GM12878 (cell line): ENCODE data around the gene FAM53B. TPM values are rescaled to one million over a fixed set of nuclear protein-coding genes. Genes with fewer than 3 reads are reported as not detected.

Experiments
- ATAC-seq: fragments of 200-7000 bp; cut with Tn5 transposase; 3 replicates; pipeline ENCODE4 v1.9.1; 2020; ENCODE audit warnings: mild to moderate bottlenecking, moderate library complexity
- BruUV-seq: library from RNA; stranded (reverse); fragments of 400-500 nt; replicated peaks from 2 replicates; lab custom pipeline; 2021; lab: Mats Ljungman, UMichigan
- CTCF ChIA-PET: fragments of 300-600 bp; sonication (Branson Sonifier 250); formaldehyde crosslinking; extraction: SDS; loops from one replicate; lab custom pipeline; 2021; ENCODE audit warnings: inconsistent platforms; lab: Yijun Ruan, JAX
- POLR2A ChIA-PET: fragments of 350-600 bp; formaldehyde crosslinking; extraction: SDS; loops from one replicate; lab custom pipeline; 2021; ENCODE audit warnings: inconsistent platforms; lab: Charles Lee
- RAD21 ChIA-PET: fragments of 300-600 bp; sonication (Branson Sonifier 250); formaldehyde crosslinking; loops from one replicate; lab custom pipeline; 2023; ENCODE audit warnings: antibody characterized with exemption; ENCODE audit not compliant: unreplicated experiment; lab: Charles Lee
- SMC1A ChIA-PET: fragments of 300-600 bp; sonication (Branson Sonifier 250); formaldehyde crosslinking; loops from one replicate; lab custom pipeline; 2023; ENCODE audit not compliant: unreplicated experiment, uncharacterized antibody; lab: Charles Lee
- DNase-seq: peaks from one replicate; pipeline ENCODE4 v3.0.0-alpha.2; 2011; ENCODE audit warnings: low read depth, low spot score
- FAIRE-seq: peaks from 3 replicates; lab custom pipeline; 2011; peaks lifted over from hg19 to GRCh38; lab: Jason Lieb, UNC
- H2AFZ ChIP-seq: 2 replicates; pipeline ENCODE4 v1.6.0; 2011; ENCODE audit warnings: low read depth, low read length, control low read depth; ENCODE audit not compliant: control insufficient read depth
- H3K27ac ChIP-seq: 2 replicates; pipeline ENCODE4 v1.5.1; 2011; ENCODE audit warnings: control low read depth; ENCODE audit not compliant: control insufficient read depth, insufficient read depth
- H3K27me3 ChIP-seq, 2 experiments: replicated peaks in 1 of 2; 2 replicates each; pipeline versions ENCODE4 v1.6.0 to v1.6.1; 2011; ENCODE audit warnings: low read length in 1 of 2; ENCODE audit not compliant: control insufficient read depth in 2 of 2, insufficient read depth in 2 of 2
- H3K36me3 ChIP-seq, 2 experiments: 2 replicates each; pipeline ENCODE4 v1.5.1; 2011; ENCODE audit warnings: low read length in 1 of 2; ENCODE audit not compliant: control insufficient read depth in 2 of 2, insufficient read depth in 2 of 2
- H3K4me1 ChIP-seq: 2 replicates; pipeline ENCODE4 v1.6.1; 2011; ENCODE audit warnings: mild to moderate bottlenecking, low read length, moderate library complexity, mixed read lengths; ENCODE audit not compliant: control insufficient read depth, insufficient read depth
- H3K4me2 ChIP-seq: 2 replicates; pipeline ENCODE4 v1.6.0; 2011; ENCODE audit warnings: control low read depth; ENCODE audit not compliant: control insufficient read depth, insufficient read depth
- H3K4me3 ChIP-seq: fragments of 200-600 bp; sonication (generic); 2 replicates; pipeline ENCODE4 v1.5.1; 2016
- H3K79me2 ChIP-seq: 2 replicates; pipeline ENCODE4 v1.6.0; 2011; ENCODE audit warnings: low read length; ENCODE audit not compliant: control insufficient read depth, insufficient read depth
- H3K9ac ChIP-seq: 2 replicates; pipeline ENCODE4 v1.8.0; 2011; ENCODE audit warnings: low read length, control low read depth, mixed read lengths; ENCODE audit not compliant: control insufficient read depth, insufficient read depth
- H3K9me3 ChIP-seq: replicated peaks from 3 replicates; pipeline ENCODE4 v1.5.1; 2011; ENCODE audit warnings: mild to moderate bottlenecking, low read length; ENCODE audit not compliant: control insufficient read depth, insufficient read depth
- H4K20me1 ChIP-seq: 2 replicates; pipeline ENCODE4 v1.6.0; 2011; ENCODE audit not compliant: control insufficient read depth, insufficient read depth
- CBFB ChIP-seq: IDR thresholded peaks from 2 replicates; pipeline ENCODE4 v1.6.1; 2016; ENCODE audit warnings: antibody characterized with exemption, low read depth
- CHD2 ChIP-seq: IDR thresholded peaks from 2 replicates; pipeline ENCODE4 v1.6.1; 2011; ENCODE audit warnings: low read depth, low read length, improper control_type of control experiment, borderline replicate concordance
- IKZF2 ChIP-seq, 2 experiments: fragments of 450-650 bp; IDR thresholded peaks; 2 replicates each; pipeline ENCODE4 v1.6.1; 2017; ENCODE audit warnings: mild to moderate bottlenecking in 2 of 2, moderate library complexity in 2 of 2
- KLF5 ChIP-seq: fragments of 450-650 bp; IDR thresholded peaks from 2 replicates; pipeline ENCODE4 v1.6.1; 2014; ENCODE audit warnings: mild to moderate bottlenecking; ENCODE audit not compliant: partially characterized antibody
- SPI1 ChIP-seq: IDR thresholded peaks from 2 replicates; pipeline ENCODE4 v1.6.1; 2011; ENCODE audit warnings: low read depth, mild to moderate bottlenecking, low read length, moderate library complexity, borderline replicate concordance; ENCODE audit not compliant: insufficient read depth
- WGBS: methylation state at CpG from one replicate; pipeline ENCODE4 v1.1.6; 2016; ENCODE audit warnings: low lambda C conversion rate; ENCODE audit not compliant: insufficient replicate concordance, insufficient coverage; ENCODE audit errors: missing lambda C conversion rate; 5-methylcytosine and 5-hydroxymethylcytosine counted together
- in situ Hi-C: fragments of 300-500 bp; cut with MboI; formaldehyde crosslinking; loops from 9 replicates; pipeline ENCODE4 v1.14.3; 2018; ENCODE audit warnings: mixed read lengths
- intact Hi-C: fragments of 100-400 bp; cut with micrococcal nuclease; formaldehyde crosslinking; loops from one replicate; pipeline ENCODE4 v1.14.2; 2022; ENCODE audit not compliant: unreplicated experiment
- polyA plus RNA-seq, 11 experiments: library from polyadenylated mRNA; depleted of rRNA in 4 of 11; unstranded in 6 of 11; stranded (reverse) in 5 of 11; fragments of >200 nt; fragmentation: Nextera tagmentation in 4 of 11; fragmentation: Illumina TruSeq in 1 of 11; extraction: Ambion mirVana in 4 of 11; extraction: Trizol in 1 of 11; gene quantifications; 1 replicate in 1 of 11; 2 replicates in 10 of 11; pipeline versions ENCODE4 v1.2.1 to v1.2.3, GENCODE V29; 2011 to 2016; ENCODE audit warnings: inconsistent platforms in 2 of 11, missing spikeins in 2 of 11, low read depth in 1 of 11
- total RNA-seq, 4 experiments: library from RNA; depleted of rRNA in 3 of 4; stranded (reverse); fragments of >200 nt in 3 of 4; fragmentation: Illumina TruSeq in 1 of 4; extraction: Trizol in 1 of 4; gene quantifications; 2 replicates each; pipeline versions ENCODE4 v1.2.1 to v1.2.3, GENCODE V29; 2013 to 2021

FAM53B gene
- total and polyA plus RNA-seq, 10 of the 15 experiments (the other 5 are each of a cell fraction or from before 2014, with no cell fraction given) = 0.05 to 26.3 (median 8.1) TPM

- no peaks in the 10 kb centered on the region; the same call in 1 of the 2 replicates for H3K79me2 ChIP-seq
- H3K4me3 ChIP-seq = no peak overlapping the region
- intact Hi-C loops = no loop called here
- TF ChIP-seq IKZF2 (IDR thresholded peaks at IDR 0.05) = no peak
- no peak for TF ChIP-seq SPI1
- TF ChIP-seq, all 136 proteins: peak for 0
- no peak for ATAC-seq
- H3K9me3 ChIP-seq = no peaks in the 10 kb centered on the region
- RAD21 ChIA-PET = no interaction called here
- H3K4me2 ChIP-seq = no peak overlapping the region
- H3K27ac ChIP-seq = no peak overlapping the region
- H3K4me1 ChIP-seq = no peaks in the 10 kb centered on the region
- peaks cover 0 to 14% of the 10 kb centered on the region in 2 experiments; a peak in 3 of 4 replicates for H3K36me3 ChIP-seq
- WGBS = 67% methylated on average over 2 of the region's 2 CpGs
- CTCF ChIA-PET = interaction anchor here (0.6 kb wide), 1 partner anchor 118 kb away, joined by 3 read pairs; no protein-coding TSS in a partner anchor
- no peaks in the 10 kb centered on the region; the same call in 1 of the 2 replicates for H4K20me1 ChIP-seq
- H2AFZ ChIP-seq = no peak overlapping the region
- FAIRE-seq = no peak
- in situ Hi-C loops = no loop called here
- POLR2A ChIA-PET = no interaction called here
- SMC1A ChIA-PET = interaction anchor here (1.4 kb wide), 2 partner anchors 19 to 76 kb away, joined by 4 to 5 read pairs; no protein-coding TSS in a partner anchor
- no peak for DNase-seq
- no peaks in the 10 kb centered on the region for H3K27me3 ChIP-seq
- BruUV-seq = no TSS peak
- no peak overlapping the region for H3K9ac ChIP-seq
These were observed 79.1 kb downstream of the FAM53B start for GRCh38 chr10:124665091-124665490.

DNA sequence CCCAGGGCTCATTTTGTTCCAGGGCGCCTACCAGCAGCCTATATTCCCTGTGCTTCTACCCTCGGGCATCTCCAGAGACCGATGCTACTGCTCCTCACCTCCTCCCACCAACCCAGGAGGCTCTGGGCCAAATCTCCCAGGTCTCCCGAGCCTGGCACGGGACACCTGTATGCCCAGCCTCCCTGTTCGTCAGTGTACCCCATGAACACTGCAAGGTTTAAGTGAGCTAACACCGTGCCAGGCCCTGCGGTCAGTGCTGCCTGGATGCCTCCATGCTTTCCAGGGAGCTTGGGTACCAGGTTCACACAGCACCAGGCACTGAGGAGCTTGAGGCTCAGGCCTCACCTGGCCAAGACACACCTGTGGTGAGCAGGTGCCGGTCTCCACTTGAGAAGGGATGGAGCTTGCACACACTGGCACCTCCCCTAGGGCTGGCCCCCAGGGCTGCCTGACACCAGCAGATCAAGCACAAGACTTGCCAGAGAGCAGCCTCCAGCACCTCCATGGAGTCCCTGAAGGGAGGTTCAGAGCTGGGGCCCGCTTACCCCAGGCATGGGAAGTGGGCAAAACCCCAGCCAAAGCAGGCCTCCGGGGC is 80.3 kb downstream of the FAM53B start:
- intact Hi-C loops = no loop called here
- BruUV-seq = no TSS peak
- Histone ChIP-seq H3K36me3 (peaks cover 0 to 12% of the 10 kb centered on the region in 2 experiments), H3K4me1 (no peaks in the 10 kb centered on the region), H3K27me3 (no peaks in the 10 kb centered on the region), H3K4me3 (no peak overlapping the region), H3K79me2 (no peaks in the 10 kb centered on the region; the same call in 1 of the 2 replicates), H4K20me1 (peaks cover 2% of the 10 kb centered on the region; the same call in 1 of the 2 replicates)
- no peak for FAIRE-seq
- POLR2A ChIA-PET = interaction anchor here (1.5 kb wide), 1 partner anchor 24 kb away, joined by 4 read pairs; no protein-coding TSS in a partner anchor
- TF ChIP-seq CBFB (no peak), KLF5 (no peak), CHD2 (no peak)
- TF ChIP-seq, all 136 proteins: peak for 0
- ChIA-PET RAD21 (no interaction called here), SMC1A (interaction anchor here (1.4 kb wide), 1 partner anchor 21 kb away, joined by 4 read pairs; no protein-coding TSS in a partner anchor), CTCF (no interaction called here)
- Histone ChIP-seq H3K9ac (no peak overlapping the region), H3K9me3 (no peaks in the 10 kb centered on the region), H3K27ac (no peak overlapping the region), H3K4me2 (no peak overlapping the region), H2AFZ (no peak overlapping the region)
- no peak for ATAC-seq
- DNase-seq = no peak
- 96% methylated on average over 11 of the region's 11 CpGs for WGBS
- in situ Hi-C loops = no loop called here
